Hematopoietic multipotent progenitor cell treated with erythropoietin and hydrocortisone succinate and interleukin-3 and kit ligand, for 15 days (in vitro differentiated cells): ENCODE data around the gene PLRG1.
A peak's percentile ranks its signal among the peaks of the same experiment; 100 is the strongest.
"Not testable (repeated sequence)": the region's sequence is repeated elsewhere in the genome, so short reads cannot be mapped to it uniquely, and the experiment has no call there.

ENCODE experiments used
- DNase-seq: peaks from one replicate; pipeline ENCODE4 v3.0.0-alpha.2; 2015; ENCODE audit warnings: low spot score

The PLRG1 gene

GRCh38 chr4:154549894-154550790 lies at the start of gene PLRG1:
Gene PLRG1, minus strand, starts transcription at chr4:154550400. Its CDS starts 92 bp downstream, at chr4:154550308.
- DNase-seq = peak; percentile 98

GRCh38 chr4:154597798-154598774 lies 47.9 kb upstream of the PLRG1 start:
- no peak for DNase-seq

GRCh38 chr4:154597281-154597680 lies 47.1 kb upstream of the PLRG1 start:
- not testable (repeated sequence) for DNase-seq

GRCh38 chr4:154595807-154596206 lies 45.6 kb upstream of the PLRG1 start:
- no peak for DNase-seq

GRCh38 chr4:154594343-154594742 lies 44.1 kb upstream of the PLRG1 start:
- DNase-seq = not testable (repeated sequence)

- no peak for DNase-seq
Observed at GRCh38 chr4:154593868-154594267, 43.7 kb upstream of the PLRG1 start.

GRCh38 chr4:154591890-154592289 lies 41.7 kb upstream of the PLRG1 start:
- no peak for DNase-seq

- no peak for DNase-seq
Observed at GRCh38 chr4:154590329-154591006, 40.3 kb upstream of the PLRG1 start, which contains the start of gene FGA. Gene FGA, minus strand, starts transcription at chr4:154590742. Its CDS starts 55 bp downstream, at chr4:154590687.

GRCh38 chr4:154589296-154590197 lies 39.3 kb upstream of the PLRG1 start:
- no peak for DNase-seq

GRCh38 chr4:154588198-154588597 lies 38.0 kb upstream of the PLRG1 start:
- no peak for DNase-seq

- DNase-seq = no peak
Observed at GRCh38 chr4:154586296-154587033, 36.3 kb upstream of the PLRG1 start.

GRCh38 chr4:154585369-154586018 lies 35.3 kb upstream of the PLRG1 start:
- no peak for DNase-seq

- no peak for DNase-seq
Observed at GRCh38 chr4:154584259-154584658, 34.1 kb upstream of the PLRG1 start.

GRCh38 chr4:154583677-154584076 lies 33.5 kb upstream of the PLRG1 start:
- no peak for DNase-seq

GRCh38 chr4:154583230-154583629 lies 33.0 kb upstream of the PLRG1 start:
- no peak for DNase-seq

- DNase-seq = no peak
Observed at GRCh38 chr4:154582723-154583122, 32.5 kb upstream of the PLRG1 start.

GRCh38 chr4:154579927-154580326 lies 29.7 kb upstream of the PLRG1 start:
- DNase-seq = no peak

- no peak for DNase-seq
Observed at GRCh38 chr4:154578919-154579318, 28.7 kb upstream of the PLRG1 start.

- DNase-seq = no peak
Observed at GRCh38 chr4:154577324-154577723, 27.1 kb upstream of the PLRG1 start.

GRCh38 chr4:154574311-154574710 lies 24.1 kb upstream of the PLRG1 start:
- no peak for DNase-seq
